HEK293T (cell line): ENCODE data around the gene SSR2.

Source experiments
- BHLHE40 ChIP-seq: fragments of 450-650 bp; IDR thresholded peaks from 2 replicates; pipeline ENCODE4 v1.6.1; 2016; ENCODE audit warnings: mild to moderate bottlenecking, moderate library complexity, borderline replicate concordance
- CTBP1 ChIP-seq: fragments of 450-650 bp; IDR thresholded peaks from 2 replicates; pipeline ENCODE4 v1.6.1; 2016; ENCODE audit warnings: borderline replicate concordance
- ELF4 ChIP-seq: fragments of 450-650 bp; IDR thresholded peaks from 2 replicates; pipeline ENCODE4 v1.6.1; 2017; ENCODE audit warnings: antibody characterized with exemption
- FOXA1 ChIP-seq: fragments of 450-650 bp; IDR thresholded peaks from 2 replicates; pipeline ENCODE4 v1.6.1; 2016; ENCODE audit warnings: mild to moderate bottlenecking
- FOXM1 ChIP-seq: fragments of 450-650 bp; IDR thresholded peaks from 2 replicates; pipeline ENCODE4 v1.6.1; 2017; ENCODE audit warnings: mild to moderate bottlenecking, borderline replicate concordance
- HDGF ChIP-seq: fragments of 450-650 bp; IDR thresholded peaks from 2 replicates; pipeline ENCODE4 v1.6.1; 2017; ENCODE audit warnings: antibody characterized with exemption, borderline replicate concordance
- LEF1 ChIP-seq: fragments of 450-650 bp; IDR thresholded peaks from 2 replicates; pipeline ENCODE4 v1.6.1; 2017; ENCODE audit warnings: mild to moderate bottlenecking, borderline replicate concordance
- NFRKB ChIP-seq: fragments of 450-650 bp; IDR thresholded peaks from 2 replicates; pipeline ENCODE4 v1.6.1; 2016; ENCODE audit warnings: mild to moderate bottlenecking, moderate library complexity
- PKNOX1 ChIP-seq: fragments of 450-650 bp; IDR thresholded peaks from 2 replicates; pipeline ENCODE4 v1.6.1; 2016
- SUZ12 ChIP-seq: fragments of 450-650 bp; IDR thresholded peaks from 2 replicates; pipeline ENCODE4 v1.6.1; 2016; ENCODE audit warnings: mild to moderate bottlenecking
- TARDBP ChIP-seq: fragments of 450-650 bp; IDR thresholded peaks from 2 replicates; pipeline ENCODE4 v1.6.1; 2016
- ZNF384 ChIP-seq: fragments of 450-650 bp; IDR thresholded peaks from 2 replicates; pipeline ENCODE4 v1.6.1; 2016

DNA sequence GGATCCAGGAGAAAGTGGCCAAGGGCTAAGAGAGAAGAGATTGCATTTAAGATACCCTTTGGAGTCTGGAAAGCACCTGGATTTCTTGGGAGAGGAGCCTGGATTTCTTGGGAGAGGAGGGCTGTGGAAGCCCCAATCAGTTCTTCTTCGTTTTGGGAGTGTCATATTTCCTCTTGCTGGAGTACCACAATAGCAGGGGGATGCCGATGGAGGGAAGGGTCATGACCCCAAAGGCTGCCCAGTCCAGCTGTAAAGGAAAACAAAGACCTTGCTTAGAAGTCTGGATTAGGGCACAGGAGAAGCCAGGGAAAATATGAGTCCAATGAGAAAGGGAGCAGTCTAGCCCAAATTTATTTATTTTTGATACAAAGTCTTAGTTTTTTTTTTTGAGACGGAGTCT, 11.3 kb downstream of the SSR2 start:
- TF ChIP-seq ZNF384: no peak
- no peak for TF ChIP-seq HDGF
- no peak for TF ChIP-seq FOXA1
- TF ChIP-seq FOXM1: no peak
- no peak for TF ChIP-seq BHLHE40
- no peak for TF ChIP-seq TARDBP
- no peak for TF ChIP-seq PKNOX1
- TF ChIP-seq LEF1: no peak
- TF ChIP-seq SUZ12: no peak
- TF ChIP-seq ELF4: no peak
- no peak for TF ChIP-seq CTBP1
- no peak for TF ChIP-seq NFRKB
